ENCODE results near the gene HDAC3.

Gene HDAC3

GRCh38 chr5:141636413-141637122 is at the start of gene HDAC3, which contains the start of gene RELL2:
TSS of gene HDAC3 (minus strand) at chr5:141636849. CDS start at chr5:141636790, 59 bp downstream.
TSS of gene RELL2 (plus strand) at chr5:141636997. CDS start at chr5:141638226, 1,229 bp downstream.
- peak; percentile 83 to 88 for DNase-seq (ENCODE audit: low read depth in 2 of 2)

DNA sequence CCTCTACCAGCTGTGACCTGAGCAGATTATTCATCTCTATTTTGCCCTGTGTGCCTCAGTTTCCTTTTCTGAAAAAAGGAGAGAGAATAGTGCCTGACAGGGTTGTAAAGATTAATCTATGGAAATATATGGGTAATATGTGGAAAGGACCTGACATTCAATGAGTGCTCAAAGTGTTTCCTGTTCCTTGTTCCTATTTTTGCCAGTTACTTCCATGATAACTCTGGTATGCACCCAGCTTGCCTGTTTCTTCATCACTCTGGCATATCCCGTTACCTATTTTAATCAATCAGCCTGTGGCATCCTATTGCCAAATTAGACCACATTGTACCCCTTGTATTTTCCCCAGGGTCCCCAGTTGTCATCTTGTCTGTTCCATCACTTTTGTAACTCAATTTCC is 48.9 kb upstream of the HDAC3 start:
- DNase-seq (ENCODE audit: low read depth in 2 of 2) = no peak

DNA sequence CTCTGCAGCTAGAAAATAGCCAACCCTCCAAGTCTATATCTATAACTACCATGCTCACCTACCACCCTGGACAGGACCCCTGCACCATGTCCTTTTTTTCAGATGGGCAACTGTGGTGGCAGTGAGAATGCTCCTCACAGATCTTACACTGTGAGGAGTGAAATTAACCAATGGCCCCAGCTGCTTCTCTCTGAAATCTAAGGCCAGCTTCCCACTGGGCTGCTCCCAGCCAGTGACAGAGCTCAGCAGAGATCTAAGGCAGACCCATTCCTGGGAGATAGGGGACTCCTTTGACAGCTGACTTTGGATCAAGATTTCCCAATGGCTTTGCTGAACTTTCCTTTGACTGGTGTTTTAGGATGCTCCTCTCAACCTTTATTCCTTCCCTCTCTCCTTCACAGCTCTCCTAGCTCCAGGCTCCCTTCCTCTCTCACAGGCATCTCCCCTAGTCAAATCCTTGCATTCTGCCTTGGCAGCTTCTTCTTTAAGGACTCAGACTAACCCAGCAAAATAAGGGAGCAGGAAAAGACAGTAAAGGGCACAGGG is 47.0 kb upstream of the HDAC3 start:
- DNase-seq (ENCODE audit: low read depth in 2 of 2) = no peak

GRCh38 chr5:141681695-141682641 is 45.3 kb upstream of the HDAC3 start, which contains the start of gene ARAP3:
TSS of gene ARAP3 (minus strand) at chr5:141682230. CDS start at chr5:141680486, 1,744 bp downstream.
- peak in 1 of 2 donors; percentile 13 for DNase-seq (ENCODE audit: low read depth in 2 of 2)

GRCh38 chr5:141681295-141681694 is 44.6 kb upstream of the HDAC3 start:
- no peak for DNase-seq (ENCODE audit: low read depth in 2 of 2)

DNA sequence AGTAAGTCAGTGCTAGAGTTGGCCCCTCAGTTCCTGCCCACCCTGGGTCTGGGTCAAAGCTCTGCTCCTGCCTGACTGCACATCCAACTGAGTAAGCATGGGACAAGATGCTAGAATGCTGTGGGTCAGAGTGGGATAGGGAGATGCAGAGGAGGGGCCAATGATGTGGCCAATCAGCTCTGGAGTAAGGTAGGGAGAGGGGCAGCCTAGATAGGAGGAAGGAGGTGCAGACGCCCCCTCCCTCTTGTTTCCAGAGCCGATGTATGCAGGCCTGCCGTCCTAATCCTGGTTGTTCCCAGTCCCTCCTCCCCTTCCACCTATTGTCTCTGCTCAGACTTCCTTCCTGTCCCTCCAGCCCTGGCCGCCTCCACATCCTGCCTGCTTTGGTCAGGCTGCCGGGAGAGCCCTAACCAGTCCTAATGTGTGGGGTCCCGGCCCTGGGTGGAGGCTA is 44.1 kb upstream of the HDAC3 start:
- DNase-seq (ENCODE audit: low read depth in 2 of 2) = no peak

DNA sequence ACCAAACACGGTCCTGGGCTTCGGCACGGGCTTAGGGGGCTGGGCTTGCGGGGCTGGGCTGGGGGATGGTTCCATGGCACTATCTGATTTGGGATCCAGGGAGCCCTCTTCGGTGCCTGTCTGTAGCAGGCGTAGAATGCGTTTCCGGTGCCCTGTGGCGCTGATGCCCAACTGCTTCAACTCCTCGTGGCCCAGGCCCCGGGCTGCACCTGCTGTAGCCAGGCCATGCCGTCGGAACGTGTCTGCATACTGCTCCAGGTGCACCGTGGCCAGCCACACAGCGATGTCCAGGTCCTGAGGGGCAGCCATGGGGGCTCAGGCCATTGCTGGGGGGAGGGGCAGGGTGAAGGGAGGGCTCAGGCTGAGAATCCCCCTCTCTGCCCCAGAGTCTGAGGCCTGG is 43.5 kb upstream of the HDAC3 start:
- no peak for DNase-seq (ENCODE audit: low read depth in 2 of 2)

- no peak for DNase-seq (ENCODE audit: low read depth in 2 of 2)
These were observed 40.8 kb upstream of the HDAC3 start for GRCh38 chr5:141677415-141677814.

DNA sequence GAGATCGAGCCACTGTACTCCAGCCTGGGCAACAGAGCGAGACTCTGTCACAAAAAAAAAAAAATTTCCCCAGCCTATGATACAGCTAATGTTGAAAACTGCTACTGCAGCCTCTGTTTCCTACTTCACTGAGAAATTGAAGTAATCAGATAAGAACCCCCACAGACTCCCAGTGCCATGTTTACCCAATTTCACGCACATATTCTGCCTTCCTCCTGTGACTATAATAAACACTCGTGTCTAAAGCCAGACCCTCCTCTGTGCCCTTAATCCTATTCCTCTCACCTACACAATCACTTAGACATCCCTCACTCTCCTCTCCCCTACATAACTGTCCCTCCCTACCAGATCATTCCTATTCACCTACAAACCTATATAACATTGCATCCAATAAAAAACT is 39.0 kb upstream of the HDAC3 start:
- DNase-seq (ENCODE audit: low read depth in 2 of 2) = no peak

DNA sequence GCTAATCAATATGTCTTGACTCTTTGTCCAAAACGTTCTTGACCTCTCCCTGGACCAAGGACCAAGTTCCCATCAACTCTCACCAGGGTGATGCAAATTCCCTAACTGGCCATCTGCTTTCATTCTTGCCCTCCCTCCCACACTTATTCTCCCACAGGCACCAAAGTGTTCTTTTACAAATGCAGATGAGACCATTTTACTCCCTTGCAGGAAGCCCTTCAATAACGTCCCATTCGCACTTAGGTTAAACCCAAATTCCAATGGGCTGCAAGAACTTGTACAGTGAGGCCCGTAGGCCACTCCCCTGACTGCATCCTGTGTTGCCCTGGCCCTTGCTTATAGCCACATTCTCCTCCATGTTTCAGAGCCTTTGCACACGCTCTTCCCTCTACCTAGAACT is 38.1 kb upstream of the HDAC3 start:
- no peak for DNase-seq (ENCODE audit: low read depth in 2 of 2)

DNA sequence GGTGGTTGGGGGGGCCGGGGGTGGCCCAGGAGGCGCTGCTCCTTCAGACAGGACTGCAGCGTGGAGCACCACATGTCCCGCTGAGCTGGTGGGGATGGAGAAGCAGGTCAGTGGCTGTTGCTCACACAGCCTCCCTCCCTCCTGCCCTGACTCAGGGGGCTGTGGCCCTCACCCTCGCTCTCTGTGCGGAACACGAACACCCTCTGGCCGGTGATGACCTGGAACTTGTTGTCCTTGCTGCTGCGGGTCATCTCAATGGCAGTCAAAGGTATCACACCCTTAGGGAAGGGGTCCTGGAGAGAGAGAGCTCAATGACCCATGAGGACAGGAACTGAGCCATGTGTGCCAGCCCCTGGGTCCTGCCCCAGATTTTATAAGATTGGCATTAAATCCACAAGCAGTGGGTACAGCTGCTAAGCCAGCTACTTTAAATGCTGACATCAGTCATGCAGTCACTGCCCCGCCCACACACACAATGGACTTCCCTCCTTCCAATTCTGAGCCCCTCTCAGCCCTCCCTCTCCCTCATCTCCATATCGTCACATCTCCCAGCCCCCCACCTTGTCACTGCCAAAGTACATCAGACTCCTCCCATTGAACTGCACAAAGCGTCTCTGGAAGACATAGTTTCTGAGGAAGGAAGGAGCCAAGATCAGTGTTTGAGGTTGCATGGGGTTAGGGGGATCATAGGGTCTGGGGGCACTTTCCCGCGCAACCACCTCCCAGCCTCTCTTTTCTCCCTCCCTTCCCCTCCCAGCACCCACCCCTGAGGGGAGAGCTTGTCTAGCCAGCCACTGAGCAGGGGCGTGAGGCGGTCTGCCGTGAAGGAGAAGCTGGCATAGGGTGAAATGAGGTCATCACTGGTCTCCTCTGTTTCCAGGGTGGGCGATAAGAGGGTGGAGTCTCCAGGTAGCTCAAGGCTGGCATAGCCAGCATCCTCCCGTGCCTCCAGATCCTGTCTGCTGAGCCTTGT is 36.5 kb upstream of the HDAC3 start:
- no peak for DNase-seq (ENCODE audit: low read depth in 2 of 2)

GRCh38 chr5:141672071-141672840 is 35.6 kb upstream of the HDAC3 start:
- DNase-seq (ENCODE audit: low read depth in 2 of 2) = no peak

- no peak for DNase-seq (ENCODE audit: low read depth in 2 of 2)
These were observed 32.9 kb upstream of the HDAC3 start for GRCh38 chr5:141669520-141669919.

- no peak for DNase-seq (ENCODE audit: low read depth in 2 of 2)
These were observed 32.1 kb upstream of the HDAC3 start for GRCh38 chr5:141668601-141669265.

GRCh38 chr5:141665995-141666940 is 29.6 kb upstream of the HDAC3 start:
- no peak for DNase-seq (ENCODE audit: low read depth in 2 of 2)

DNA sequence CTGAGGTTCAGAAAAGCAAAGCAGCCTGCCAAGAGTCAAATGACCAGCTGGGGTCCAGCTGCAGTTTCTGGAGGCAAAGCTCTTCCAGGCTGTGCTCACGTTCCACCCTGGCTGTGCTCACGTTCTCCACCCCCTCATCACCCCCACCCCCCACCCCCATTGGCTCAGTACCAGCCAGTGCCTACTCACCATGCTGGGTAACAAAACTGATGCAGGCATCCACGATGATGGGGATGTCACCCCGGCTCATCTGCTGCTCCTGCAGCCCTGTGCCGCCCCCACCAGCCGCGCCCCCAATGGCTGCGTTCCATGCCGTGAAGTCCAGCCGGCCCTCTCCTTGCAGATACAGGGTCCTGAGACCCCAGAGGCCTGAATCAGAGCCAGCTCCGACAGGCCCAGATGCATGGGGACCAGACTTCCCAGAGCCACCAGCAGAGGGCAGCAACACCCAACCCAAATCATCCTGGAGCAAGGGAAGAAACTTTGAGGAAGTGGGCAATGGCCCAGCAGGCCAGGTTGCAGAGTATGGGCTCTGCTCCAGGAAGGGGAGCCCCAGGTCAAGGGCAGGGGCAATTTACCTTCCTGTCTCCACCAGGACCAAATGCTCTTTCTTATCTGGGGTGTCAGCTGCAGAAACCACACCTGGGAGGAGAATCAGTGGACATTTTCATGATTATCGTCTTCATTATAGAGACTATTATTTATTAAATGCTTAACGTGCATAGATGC is 28.2 kb upstream of the HDAC3 start:
- peak; percentile 44 to 51 for DNase-seq (ENCODE audit: low read depth in 2 of 2)

DNA sequence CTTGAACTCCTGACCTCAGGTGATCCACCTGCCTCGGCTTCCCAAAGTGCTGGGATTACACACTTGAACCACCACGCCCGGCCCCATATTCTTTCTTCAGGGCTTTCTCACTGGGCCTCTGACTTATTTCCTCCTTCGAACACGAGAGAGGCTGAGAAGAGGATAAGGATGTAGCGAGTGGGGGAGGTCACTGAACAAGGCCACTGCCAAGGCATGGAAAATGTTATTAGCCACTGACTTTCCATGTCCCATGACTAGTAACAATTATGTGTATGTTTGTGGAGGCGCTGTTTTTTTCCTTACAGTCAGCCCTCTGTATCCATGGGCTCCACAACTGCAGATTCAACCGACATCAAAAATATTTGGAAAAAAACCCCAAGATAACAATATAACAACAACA is 26.9 kb upstream of the HDAC3 start:
- DNase-seq (ENCODE audit: low read depth in 2 of 2) = no peak

GRCh38 chr5:141662028-141662427 is 25.4 kb upstream of the HDAC3 start:
- no peak for DNase-seq (ENCODE audit: low read depth in 2 of 2)
